T-helper 17 cell (primary cell): Measurements from ENCODE around the gene CNTNAP5. TPM values are rescaled to one million over a fixed set of nuclear protein-coding genes. Genes with fewer than 3 reads are reported as not detected.

Experiments used
- ATAC-seq: fragments of 150-1000 bp; cut with Tn5 transposase; 2 replicates; pipeline ENCODE4 v1.10.0; 2021; ENCODE audit warnings: mild to moderate bottlenecking, moderate library complexity
- DNase-seq, 3 donors: peaks; one replicate each; pipeline versions ENCODE4 v3.0.0 to v3.0.0-alpha.2; 2020 to 2021
- H3K9me3 ChIP-seq: one replicate; pipeline ENCODE4 v1.7.0; 2013; ENCODE audit warnings: low read length, mild to moderate bottlenecking; ENCODE audit not compliant: control insufficient read depth, poor library complexity, severe bottlenecking
- H3K27ac Mint-ChIP-seq: one replicate; pipeline ENCODE4 v1.8.0; 2022; ENCODE audit warnings: mild to moderate bottlenecking, moderate library complexity, mixed read lengths
- H3K27me3 Mint-ChIP-seq: one replicate; pipeline ENCODE4 v1.8.0; 2022; ENCODE audit warnings: mixed read lengths
- H3K36me3 Mint-ChIP-seq: one replicate; pipeline ENCODE4 v1.8.0; 2022; ENCODE audit warnings: low read depth, mixed read lengths
- H3K4me1 Mint-ChIP-seq: one replicate; pipeline ENCODE4 v1.8.0; 2022; ENCODE audit warnings: mild to moderate bottlenecking, mixed read lengths
- H3K4me3 Mint-ChIP-seq: one replicate; pipeline ENCODE4 v1.8.0; 2022; ENCODE audit warnings: mild to moderate bottlenecking, moderate library complexity, mixed read lengths
- total RNA-seq, 4 donors: library from RNA in 2 of 4; stranded (reverse) in 2 of 4; gene quantifications; one replicate each; pipeline ENCODE4 v1.2.3 and lab custom pipeline; 2022 to 2026

Gene CNTNAP5
- total RNA-seq, 2 donors from 2014 or later = not detected

GRCh38 chr2:124039032-124039431 is 13.9 kb downstream of the CNTNAP5 start:
- no peaks in the 10 kb centered on the region for H3K9me3 ChIP-seq
- H3K27me3 Mint-ChIP-seq = no peaks in the 10 kb centered on the region
- H3K4me3 Mint-ChIP-seq = no peak overlapping the region
- no peak for ATAC-seq
- no peak for DNase-seq
- no peaks in the 10 kb centered on the region for H3K36me3 Mint-ChIP-seq
- H3K4me1 Mint-ChIP-seq = no peaks in the 10 kb centered on the region
- no peak overlapping the region for H3K27ac Mint-ChIP-seq

- ATAC-seq (no peak), DNase-seq (no peak)
- Mint-ChIP-seq H3K27ac (no peak overlapping the region), H3K4me1 (no peaks in the 10 kb centered on the region), H3K4me3 (no peak overlapping the region), H3K36me3 (no peaks in the 10 kb centered on the region), H3K27me3 (no peaks in the 10 kb centered on the region)
- no peaks in the 10 kb centered on the region for H3K9me3 ChIP-seq
Observed at GRCh38 chr2:124039762-124040291, 14.7 kb downstream of the CNTNAP5 start.

- no peaks in the 10 kb centered on the region for H3K9me3 ChIP-seq
- Mint-ChIP-seq H3K4me3 (no peak overlapping the region), H3K4me1 (no peaks in the 10 kb centered on the region), H3K27me3 (no peaks in the 10 kb centered on the region), H3K36me3 (no peaks in the 10 kb centered on the region), H3K27ac (no peak overlapping the region)
- no peak for ATAC-seq
- no peak for DNase-seq
Observed at GRCh38 chr2:124045894-124046293, 20.8 kb downstream of the CNTNAP5 start.

GRCh38 chr2:124046332-124046731 is 21.2 kb downstream of the CNTNAP5 start:
- Mint-ChIP-seq H3K27ac (no peak overlapping the region), H3K4me1 (no peaks in the 10 kb centered on the region), H3K27me3 (no peaks in the 10 kb centered on the region), H3K36me3 (no peaks in the 10 kb centered on the region), H3K4me3 (no peak overlapping the region)
- ATAC-seq (no peak), DNase-seq (no peak)
- H3K9me3 ChIP-seq = no peaks in the 10 kb centered on the region

- H3K4me1 Mint-ChIP-seq = no peaks in the 10 kb centered on the region
- H3K36me3 Mint-ChIP-seq = no peaks in the 10 kb centered on the region
- no peaks in the 10 kb centered on the region for H3K27me3 Mint-ChIP-seq
- DNase-seq (no peak), ATAC-seq (no peak)
- no peaks in the 10 kb centered on the region for H3K9me3 ChIP-seq
- no peak overlapping the region for H3K4me3 Mint-ChIP-seq
- H3K27ac Mint-ChIP-seq = no peak overlapping the region
Observed at GRCh38 chr2:124048102-124048501, 23.0 kb downstream of the CNTNAP5 start.

GRCh38 chr2:124048664-124049063 is 23.6 kb downstream of the CNTNAP5 start:
- ATAC-seq = no peak
- DNase-seq = no peak
- Mint-ChIP-seq H3K27me3 (no peaks in the 10 kb centered on the region), H3K27ac (no peak overlapping the region), H3K4me1 (no peaks in the 10 kb centered on the region), H3K36me3 (no peaks in the 10 kb centered on the region), H3K4me3 (no peak overlapping the region)
- no peaks in the 10 kb centered on the region for H3K9me3 ChIP-seq

- H3K9me3 ChIP-seq = no peaks in the 10 kb centered on the region
- Mint-ChIP-seq H3K4me1 (no peaks in the 10 kb centered on the region), H3K36me3 (no peaks in the 10 kb centered on the region), H3K27me3 (no peaks in the 10 kb centered on the region), H3K27ac (no peak overlapping the region), H3K4me3 (no peak overlapping the region)
- no peak for ATAC-seq
- no peak for DNase-seq
Observed at GRCh38 chr2:124049136-124049535, 24.0 kb downstream of the CNTNAP5 start.

- Mint-ChIP-seq H3K36me3 (no peaks in the 10 kb centered on the region), H3K4me3 (no peak overlapping the region), H3K27me3 (no peaks in the 10 kb centered on the region), H3K27ac (no peak overlapping the region), H3K4me1 (no peaks in the 10 kb centered on the region)
- DNase-seq = no peak
- no peak for ATAC-seq
- no peaks in the 10 kb centered on the region for H3K9me3 ChIP-seq
Observed at GRCh38 chr2:124050833-124051497, 25.9 kb downstream of the CNTNAP5 start.

GRCh38 chr2:124053796-124054195 is 28.7 kb downstream of the CNTNAP5 start:
- DNase-seq (no peak), ATAC-seq (no peak)
- H3K9me3 ChIP-seq = no peaks in the 10 kb centered on the region
- H3K4me3 Mint-ChIP-seq = no peak overlapping the region
- no peaks in the 10 kb centered on the region for H3K4me1 Mint-ChIP-seq
- H3K27ac Mint-ChIP-seq = no peak overlapping the region
- H3K36me3 Mint-ChIP-seq = no peaks in the 10 kb centered on the region
- H3K27me3 Mint-ChIP-seq = no peaks in the 10 kb centered on the region

- H3K27ac Mint-ChIP-seq = no peak overlapping the region
- ATAC-seq = no peak
- no peaks in the 10 kb centered on the region for H3K9me3 ChIP-seq
- no peaks in the 10 kb centered on the region for H3K4me1 Mint-ChIP-seq
- H3K27me3 Mint-ChIP-seq = no peaks in the 10 kb centered on the region
- no peak for DNase-seq
- no peak overlapping the region for H3K4me3 Mint-ChIP-seq
- no peaks in the 10 kb centered on the region for H3K36me3 Mint-ChIP-seq
Observed at GRCh38 chr2:124063596-124063995, 38.5 kb downstream of the CNTNAP5 start.

GRCh38 chr2:124065636-124066035 is 40.5 kb downstream of the CNTNAP5 start:
- Mint-ChIP-seq H3K4me1 (no peaks in the 10 kb centered on the region), H3K27me3 (no peaks in the 10 kb centered on the region), H3K4me3 (no peak overlapping the region), H3K27ac (no peak overlapping the region), H3K36me3 (no peaks in the 10 kb centered on the region)
- DNase-seq (no peak), ATAC-seq (no peak)
- H3K9me3 ChIP-seq = no peaks in the 10 kb centered on the region

- H3K4me1 Mint-ChIP-seq = no peaks in the 10 kb centered on the region
- no peaks in the 10 kb centered on the region for H3K27me3 Mint-ChIP-seq
- H3K36me3 Mint-ChIP-seq = no peaks in the 10 kb centered on the region
- H3K4me3 Mint-ChIP-seq = no peak overlapping the region
- H3K27ac Mint-ChIP-seq = no peak overlapping the region
- ATAC-seq (no peak), DNase-seq (no peak)
- no peaks in the 10 kb centered on the region for H3K9me3 ChIP-seq
Observed at GRCh38 chr2:124066776-124067175, 41.7 kb downstream of the CNTNAP5 start.

- no peaks in the 10 kb centered on the region for H3K9me3 ChIP-seq
- no peak for DNase-seq
- no peak overlapping the region for H3K27ac Mint-ChIP-seq
- no peaks in the 10 kb centered on the region for H3K27me3 Mint-ChIP-seq
- H3K4me1 Mint-ChIP-seq = no peaks in the 10 kb centered on the region
- H3K36me3 Mint-ChIP-seq = no peaks in the 10 kb centered on the region
- ATAC-seq = no peak
- H3K4me3 Mint-ChIP-seq = no peak overlapping the region
Observed at GRCh38 chr2:124079045-124079444, 54.0 kb downstream of the CNTNAP5 start.
